HCT116 (cell line): Measurements from ENCODE around the gene EXOSC10. TPM values are rescaled to one million over a fixed set of nuclear protein-coding genes. Genes with fewer than 3 reads are reported as not detected.
"Not testable (repeated sequence)": the region's sequence is repeated elsewhere in the genome, so short reads cannot be mapped to it uniquely, and the experiment has no call there.

Source experiments
- ATAC-seq: fragments of 200-7000 bp; cut with Tn5 transposase; 2 replicates; pipeline ENCODE4 v1.9.1; 2020; ENCODE audit warnings: mild to moderate bottlenecking, moderate library complexity
- BruUV-seq: library from RNA; stranded (reverse); fragments of 400-500 nt; replicated peaks from 2 replicates; lab custom pipeline; 2021; lab: Mats Ljungman, UMichigan
- CTCF ChIA-PET: fragments of 300-600 bp; sonication (Branson Sonifier 250); formaldehyde crosslinking; loops from one replicate; lab custom pipeline; 2021; ENCODE audit warnings: antibody characterized with exemption; lab: Charles Lee
- POLR2A ChIA-PET: fragments of 300-600, 350-600 bp; sonication (Branson Sonifier 250); formaldehyde crosslinking; loops from one replicate; lab custom pipeline; 2021; ENCODE audit warnings: antibody characterized with exemption; lab: Charles Lee
- RAD21 ChIA-PET, 2 experiments: fragments of 300-600 bp; sonication (Branson Sonifier 250); formaldehyde crosslinking; loops; one replicate each; lab custom pipeline; 2023; ENCODE audit warnings: low total read pairs in 2 of 2; ENCODE audit not compliant: uncharacterized antibody in 2 of 2, unreplicated experiment in 2 of 2, low non-redundant PET in 1 of 2; lab: Charles Lee
- DNase-seq: peaks from one replicate; pipeline ENCODE4 v3.0.0-alpha.2; 2010; ENCODE audit warnings: low read depth, low spot score
- H2AFZ ChIP-seq: fragments of 200-600 bp; shearing (Covaris generic), sonication (generic); 2 replicates; pipeline ENCODE4 v1.6.1; 2017; ENCODE audit warnings: low read depth, mixed run types, mixed read lengths, antibody characterized with exemption, low read length; ENCODE audit not compliant: poor library complexity, severe bottlenecking
- H3K27ac ChIP-seq: 2 replicates; pipeline ENCODE4 v1.5.1; 2012; ENCODE audit warnings: low read depth, low read length
- H3K27me3 ChIP-seq: fragments of 200-600 bp; sonication (generic); 2 replicates; pipeline ENCODE4 v1.6.1; 2016; ENCODE audit warnings: mixed run types, low read length, mixed read lengths; ENCODE audit not compliant: insufficient read depth
- H3K36me3 ChIP-seq, 2 experiments: fragments of 200-500 bp in 1 of 2; fragments of 200-600 bp in 1 of 2; sonication (Bioruptor generic) in 1 of 2; sonication (generic) in 1 of 2; 2 replicates each; pipeline versions ENCODE4 v1.5.1 to v1.6.1; 2014 to 2016; ENCODE audit warnings: low read length in 2 of 2, inconsistent platforms in 1 of 2, mixed read lengths in 1 of 2, mixed run types in 1 of 2; ENCODE audit not compliant: insufficient read depth in 2 of 2, control insufficient read depth in 1 of 2
- H3K4me1 ChIP-seq, 2 experiments: fragments of 200-600 bp in 1 of 2; sonication (generic) in 1 of 2; 2 replicates each; pipeline versions ENCODE4 v1.5.1 to v1.6.1; 2012 to 2017; ENCODE audit warnings: low read length in 2 of 2, inconsistent platforms in 1 of 2, mild to moderate bottlenecking in 1 of 2, mixed read lengths in 1 of 2, mixed run types in 1 of 2, moderate library complexity in 1 of 2; ENCODE audit not compliant: insufficient read depth in 2 of 2, control insufficient read depth in 1 of 2
- H3K4me2 ChIP-seq: fragments of 200-600 bp; sonication (generic); 2 replicates; pipeline ENCODE4 v1.6.1; 2017; ENCODE audit warnings: mixed run types, low read length, mixed read lengths
- H3K4me3 ChIP-seq, 2 experiments: fragments of 200-600 bp in 1 of 2; sonication (generic) in 1 of 2; replicated peaks in 1 of 2; 2 replicates each; pipeline ENCODE4 v1.5.1; 2011 to 2016; ENCODE audit warnings: low read length in 2 of 2, control low read depth in 1 of 2, low read depth in 1 of 2, mild to moderate bottlenecking in 1 of 2, mixed read lengths in 1 of 2, mixed run types in 1 of 2
- H3K79me2 ChIP-seq: fragments of 200-600 bp; sonication (generic); 2 replicates; pipeline ENCODE4 v1.6.1; 2017; ENCODE audit warnings: mild to moderate bottlenecking, mixed run types, low read length, moderate library complexity, mixed read lengths; ENCODE audit not compliant: insufficient read depth
- H3K9ac ChIP-seq: fragments of 200-600 bp; sonication (generic); 2 replicates; pipeline ENCODE4 v1.6.1; 2016; ENCODE audit warnings: low read length, mixed read lengths
- H3K9me2 ChIP-seq: fragments of 200-600 bp; sonication (generic), shearing (Covaris generic); 2 replicates; pipeline ENCODE4 v1.6.1; 2017; ENCODE audit warnings: mixed run types, mild to moderate bottlenecking, moderate library complexity; ENCODE audit not compliant: insufficient read depth
- H3K9me3 ChIP-seq, 2 experiments: fragments of 200-500 bp in 1 of 2; fragments of 200-600 bp in 1 of 2; sonication (Bioruptor generic) in 1 of 2; sonication (generic) in 1 of 2; 2 replicates each; pipeline ENCODE4 v1.6.1; 2014 to 2017; ENCODE audit warnings: low read length in 2 of 2, mixed read lengths in 2 of 2, inconsistent platforms in 1 of 2, low read depth in 1 of 2, mild to moderate bottlenecking in 1 of 2, mixed run types in 1 of 2, moderate library complexity in 1 of 2; ENCODE audit not compliant: control insufficient read depth in 1 of 2, insufficient read depth in 1 of 2
- H4K20me1 ChIP-seq: fragments of 200-600 bp; sonication (generic), shearing (Covaris generic); 2 replicates; pipeline ENCODE4 v1.6.1; 2017; ENCODE audit warnings: mixed run types, mild to moderate bottlenecking, moderate library complexity; ENCODE audit not compliant: insufficient read depth
- CBX3 ChIP-seq: IDR thresholded peaks from 2 replicates; pipeline ENCODE4 v1.6.1; 2012; ENCODE audit warnings: low read depth
- CEBPB ChIP-seq: IDR thresholded peaks from 2 replicates; pipeline ENCODE4 v1.6.1; 2012; ENCODE audit warnings: low read depth
- EZH2phosphoT487 ChIP-seq: fragments of 200-600 bp; IDR thresholded peaks from 2 replicates; pipeline ENCODE4 v1.6.1; 2018; ENCODE audit warnings: antibody characterized with exemption, borderline replicate concordance
- FOSL1 ChIP-seq: IDR thresholded peaks from 2 replicates; pipeline ENCODE4 v1.6.1; 2012; ENCODE audit warnings: low read depth
- JUND ChIP-seq: IDR thresholded peaks from 2 replicates; pipeline ENCODE4 v1.6.1; 2012
- POLR2A ChIP-seq: IDR thresholded peaks from 2 replicates; pipeline ENCODE4 v1.7.0; 2011; ENCODE audit warnings: borderline replicate concordance; ENCODE audit not compliant: insufficient read depth, insufficient read length; ENCODE audit errors: extremely low read depth
- SP1 ChIP-seq: IDR thresholded peaks from 2 replicates; pipeline ENCODE4 v1.6.1; 2012; ENCODE audit warnings: low read depth
- TCF7L2 ChIP-seq: IDR thresholded peaks from 2 replicates; pipeline ENCODE4 v1.7.0; 2011; ENCODE audit warnings: borderline replicate concordance, inconsistent platforms; ENCODE audit not compliant: insufficient read depth, insufficient read length; ENCODE audit errors: extremely low read depth
- YY1 ChIP-seq: IDR thresholded peaks from 2 replicates; pipeline ENCODE4 v1.6.1; 2011; ENCODE audit warnings: low read length, low read depth, moderate library complexity, mild to moderate bottlenecking; ENCODE audit not compliant: insufficient replicate concordance; ENCODE audit errors: extremely low read depth
- ZFX ChIP-seq: fragments of 450-650 bp; IDR thresholded peaks from 2 replicates; pipeline ENCODE4 v1.6.1; 2017
- intact Hi-C: fragments of 100-400 bp; cut with micrococcal nuclease; formaldehyde crosslinking; loops from 2 replicates; pipeline ENCODE4 v1.10.0; 2022
- total RNA-seq: library from RNA; stranded (reverse); gene quantifications from one replicate; pipeline ENCODE4 v1.2.1, GENCODE V29; 2021; ENCODE audit not compliant: unreplicated experiment
- TF ChIP-seq, protein P1 (sequence below): IDR thresholded peaks from 2 replicates; pipeline ENCODE4 v1.6.1; 2012; ENCODE audit warnings: low read depth
- TF ChIP-seq, protein P2 (sequence below): IDR thresholded peaks from 2 replicates; pipeline ENCODE4 v1.6.1; 2012
- TF ChIP-seq, protein P3 (sequence below): IDR thresholded peaks from 2 replicates; pipeline ENCODE4 v1.6.1; 2011; ENCODE audit warnings: mild to moderate bottlenecking, low read length, moderate library complexity; ENCODE audit not compliant: insufficient replicate concordance; ENCODE audit errors: extremely low read depth
- TF ChIP-seq, protein P4 (sequence below): IDR thresholded peaks from 2 replicates; pipeline ENCODE4 v1.6.1; 2012

EXOSC10 gene
- total RNA-seq, 1 experiment from 2014 or later, result 80.7 TPM

DNA sequence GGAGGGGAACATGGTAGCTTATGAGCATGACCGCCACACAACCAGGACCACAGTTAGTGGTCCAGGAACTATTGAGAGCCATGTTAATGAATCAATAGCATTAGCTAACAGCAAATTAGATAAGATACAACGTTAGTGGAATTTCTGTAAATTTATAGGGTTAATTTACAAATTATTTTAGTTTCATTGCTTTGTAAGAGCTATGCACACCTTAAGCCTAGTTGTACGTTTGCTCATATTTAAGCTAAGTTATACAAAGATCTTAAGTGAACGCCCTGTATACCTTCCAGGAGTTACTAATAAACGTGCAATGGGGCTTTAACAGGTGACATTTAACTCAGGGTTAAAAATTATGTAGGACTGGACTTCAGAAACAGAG is 749 bp downstream of the EXOSC10 start:
- RAD21 ChIA-PET, result no interaction called here
- no peaks in the 10 kb centered on the region for H3K9me3 ChIP-seq

DNA sequence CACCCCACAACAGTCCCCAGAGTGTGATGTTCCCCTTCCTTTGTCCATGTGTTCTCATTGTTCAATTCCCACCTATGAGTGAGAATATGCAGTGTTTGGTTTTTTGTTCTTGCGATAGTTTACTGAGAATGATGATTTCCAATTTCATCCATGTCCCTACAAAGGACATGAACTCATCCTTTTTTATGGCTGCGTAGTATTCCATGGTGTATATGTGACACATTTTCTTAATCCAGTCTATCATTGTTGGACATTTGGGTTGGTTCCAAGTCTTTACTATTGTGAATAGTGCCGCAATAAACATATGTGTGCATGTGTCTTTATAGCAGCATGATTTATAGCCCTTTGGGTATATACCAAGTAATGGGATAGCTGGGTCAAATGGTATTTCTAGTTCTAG is 15.9 kb downstream of the EXOSC10 start:
- H3K27ac ChIP-seq, H4K20me1 ChIP-seq, H3K79me2 ChIP-seq, POLR2A ChIA-PET, H3K9me2 ChIP-seq, H3K4me1 ChIP-seq, H3K4me2 ChIP-seq, DNase-seq, H2AFZ ChIP-seq, H3K9ac ChIP-seq, CTCF ChIA-PET, H3K27me3 ChIP-seq, H3K4me3 ChIP-seq, ATAC-seq, BruUV-seq, intact Hi-C loops, H3K9me3 ChIP-seq, RAD21 ChIA-PET: not testable (repeated sequence)
- H3K36me3 ChIP-seq, result peaks cover 43 to 47% of the 10 kb centered on the region in 2 experiments; a peak in 3 of 4 replicates

More for the DNA sequence above, 749 bp downstream of the EXOSC10 start:
- intact Hi-C loops, result no loop called here
- Histone ChIP-seq H2AFZ (no peak overlapping the region), H3K4me1 (peaks cover 6 to 18% of the 10 kb centered on the region in 2 experiments), H3K27me3 (no peaks in the 10 kb centered on the region), H3K27ac (peak overlapping the region; percentile 91), H3K4me2 (peak overlapping the region; percentile 73), H4K20me1 (no peaks in the 10 kb centered on the region; the same call in 1 of the 2 replicates), H3K9ac (peak overlapping the region; percentile 95), H3K79me2 (peaks cover 37% of the 10 kb centered on the region), H3K36me3 (peaks cover 14 to 16% of the 10 kb centered on the region in 2 experiments; a peak in 3 of 4 replicates), H3K9me2 (no peaks in the 10 kb centered on the region), H3K4me3 (peak overlapping the region; percentile 64 to 87)
- TF ChIP-seq, protein P1, sequence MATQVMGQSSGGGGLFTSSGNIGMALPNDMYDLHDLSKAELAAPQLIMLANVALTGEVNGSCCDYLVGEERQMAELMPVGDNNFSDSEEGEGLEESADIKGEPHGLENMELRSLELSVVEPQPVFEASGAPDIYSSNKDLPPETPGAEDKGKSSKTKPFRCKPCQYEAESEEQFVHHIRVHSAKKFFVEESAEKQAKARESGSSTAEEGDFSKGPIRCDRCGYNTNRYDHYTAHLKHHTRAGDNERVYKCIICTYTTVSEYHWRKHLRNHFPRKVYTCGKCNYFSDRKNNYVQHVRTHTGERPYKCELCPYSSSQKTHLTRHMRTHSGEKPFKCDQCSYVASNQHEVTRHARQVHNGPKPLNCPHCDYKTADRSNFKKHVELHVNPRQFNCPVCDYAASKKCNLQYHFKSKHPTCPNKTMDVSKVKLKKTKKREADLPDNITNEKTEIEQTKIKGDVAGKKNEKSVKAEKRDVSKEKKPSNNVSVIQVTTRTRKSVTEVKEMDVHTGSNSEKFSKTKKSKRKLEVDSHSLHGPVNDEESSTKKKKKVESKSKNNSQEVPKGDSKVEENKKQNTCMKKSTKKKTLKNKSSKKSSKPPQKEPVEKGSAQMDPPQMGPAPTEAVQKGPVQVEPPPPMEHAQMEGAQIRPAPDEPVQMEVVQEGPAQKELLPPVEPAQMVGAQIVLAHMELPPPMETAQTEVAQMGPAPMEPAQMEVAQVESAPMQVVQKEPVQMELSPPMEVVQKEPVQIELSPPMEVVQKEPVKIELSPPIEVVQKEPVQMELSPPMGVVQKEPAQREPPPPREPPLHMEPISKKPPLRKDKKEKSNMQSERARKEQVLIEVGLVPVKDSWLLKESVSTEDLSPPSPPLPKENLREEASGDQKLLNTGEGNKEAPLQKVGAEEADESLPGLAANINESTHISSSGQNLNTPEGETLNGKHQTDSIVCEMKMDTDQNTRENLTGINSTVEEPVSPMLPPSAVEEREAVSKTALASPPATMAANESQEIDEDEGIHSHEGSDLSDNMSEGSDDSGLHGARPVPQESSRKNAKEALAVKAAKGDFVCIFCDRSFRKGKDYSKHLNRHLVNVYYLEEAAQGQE, result no peak
- TF ChIP-seq CEBPB, result no peak
- TF ChIP-seq TCF7L2, result no peak
- TF ChIP-seq ZFX, result no peak
- TF ChIP-seq, protein P2, sequence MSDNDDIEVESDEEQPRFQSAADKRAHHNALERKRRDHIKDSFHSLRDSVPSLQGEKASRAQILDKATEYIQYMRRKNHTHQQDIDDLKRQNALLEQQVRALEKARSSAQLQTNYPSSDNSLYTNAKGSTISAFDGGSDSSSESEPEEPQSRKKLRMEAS, result no peak
- TF ChIP-seq FOSL1, result no peak
- no peak for TF ChIP-seq POLR2A
- TF ChIP-seq YY1, result no peak
- TF ChIP-seq, protein P3, sequence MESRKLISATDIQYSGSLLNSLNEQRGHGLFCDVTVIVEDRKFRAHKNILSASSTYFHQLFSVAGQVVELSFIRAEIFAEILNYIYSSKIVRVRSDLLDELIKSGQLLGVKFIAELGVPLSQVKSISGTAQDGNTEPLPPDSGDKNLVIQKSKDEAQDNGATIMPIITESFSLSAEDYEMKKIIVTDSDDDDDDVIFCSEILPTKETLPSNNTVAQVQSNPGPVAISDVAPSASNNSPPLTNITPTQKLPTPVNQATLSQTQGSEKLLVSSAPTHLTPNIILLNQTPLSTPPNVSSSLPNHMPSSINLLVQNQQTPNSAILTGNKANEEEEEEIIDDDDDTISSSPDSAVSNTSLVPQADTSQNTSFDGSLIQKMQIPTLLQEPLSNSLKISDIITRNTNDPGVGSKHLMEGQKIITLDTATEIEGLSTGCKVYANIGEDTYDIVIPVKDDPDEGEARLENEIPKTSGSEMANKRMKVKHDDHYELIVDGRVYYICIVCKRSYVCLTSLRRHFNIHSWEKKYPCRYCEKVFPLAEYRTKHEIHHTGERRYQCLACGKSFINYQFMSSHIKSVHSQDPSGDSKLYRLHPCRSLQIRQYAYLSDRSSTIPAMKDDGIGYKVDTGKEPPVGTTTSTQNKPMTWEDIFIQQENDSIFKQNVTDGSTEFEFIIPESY, result no peak
- no peak for TF ChIP-seq JUND
- no peak for TF ChIP-seq SP1
- TF ChIP-seq, protein P4, sequence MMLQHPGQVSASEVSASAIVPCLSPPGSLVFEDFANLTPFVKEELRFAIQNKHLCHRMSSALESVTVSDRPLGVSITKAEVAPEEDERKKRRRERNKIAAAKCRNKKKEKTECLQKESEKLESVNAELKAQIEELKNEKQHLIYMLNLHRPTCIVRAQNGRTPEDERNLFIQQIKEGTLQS, result no peak
- TF ChIP-seq CBX3, result no peak
- TF ChIP-seq EZH2phosphoT487, result no peak
- ChIA-PET CTCF (interaction anchor here (0.9 to 1.7 kb wide), 3 partner anchors 35 to 605 kb away, joined by 3 to 4 read pairs (median 4); no protein-coding TSS in a partner anchor), POLR2A (interaction anchor here (0.8 to 1.6 kb wide), 5 partner anchors 10 to 164 kb away, joined by 3 to 4 read pairs (median 3); no protein-coding TSS in a partner anchor)
- BruUV-seq, result no TSS peak
- DNase-seq (no peak), ATAC-seq (no peak)
